Activated T-helper 17 cell treated with anti-CD3 and anti-CD28 coated beads, Interleukin-2, amount 50 U/mL, for 72 hours (primary cell): Measurements from ENCODE around the gene ACTR6. TPM values are rescaled to one million over a fixed set of nuclear protein-coding genes. Genes with fewer than 3 reads are reported as not detected.
"Not testable (repeated sequence)": the region's sequence is repeated elsewhere in the genome, so short reads cannot be mapped to it uniquely, and the experiment has no call there.

Source experiments
- ATAC-seq: fragments of 150-1000 bp; cut with Tn5 transposase; replicated peaks from 2 replicates; pipeline ENCODE4 v1.10.0; 2021; ENCODE audit warnings: mild to moderate bottlenecking, moderate library complexity
- H3K27ac Mint-ChIP-seq: one replicate; pipeline ENCODE4 v1.8.0; 2022; ENCODE audit warnings: mixed read lengths
- H3K27me3 Mint-ChIP-seq: one replicate; pipeline ENCODE4 v1.8.0; 2022; ENCODE audit warnings: mixed read lengths
- H3K36me3 Mint-ChIP-seq: one replicate; pipeline ENCODE4 v1.8.0; 2022; ENCODE audit warnings: low read depth, mild to moderate bottlenecking, mixed read lengths
- H3K4me1 Mint-ChIP-seq: one replicate; pipeline ENCODE4 v1.8.0; 2022; ENCODE audit warnings: mixed read lengths
- H3K4me3 Mint-ChIP-seq: one replicate; pipeline ENCODE4 v1.8.0; 2022; ENCODE audit warnings: mild to moderate bottlenecking, mixed read lengths
- H3K9me3 Mint-ChIP-seq: one replicate; pipeline ENCODE4 v1.8.0; 2022; ENCODE audit warnings: mixed read lengths
- total RNA-seq, 2 donors: library from RNA; stranded (reverse); gene quantifications; one replicate each; pipeline ENCODE4 v1.2.3, GENCODE V29; 2022

ACTR6 gene
- total RNA-seq, 2 donors from 2014 or later, result 31.0 to 40.6 TPM

DNA sequence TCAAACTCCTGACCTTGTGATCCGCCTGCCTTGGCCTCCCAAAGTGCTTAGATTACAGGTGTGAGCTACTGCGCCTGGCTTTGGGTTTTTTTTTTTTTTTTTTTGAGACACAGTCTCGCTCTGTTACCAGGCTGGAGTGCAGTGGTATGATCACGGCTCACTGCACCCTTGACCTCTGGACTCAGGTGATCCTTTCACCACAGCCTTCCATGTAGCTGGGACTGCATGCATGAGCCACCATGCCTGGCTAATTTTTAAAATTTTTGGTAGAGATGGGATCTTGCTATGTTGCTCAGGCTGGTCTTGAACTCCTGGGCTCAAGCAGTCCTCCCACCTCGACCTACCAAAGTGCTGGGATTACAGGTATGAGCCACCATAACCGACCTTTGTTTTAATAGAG lies 21.6 kb downstream of the ACTR6 start:
- H3K9me3 Mint-ChIP-seq, ATAC-seq, H3K27ac Mint-ChIP-seq, H3K4me1 Mint-ChIP-seq, H3K27me3 Mint-ChIP-seq, H3K4me3 Mint-ChIP-seq: not testable (repeated sequence)
- peaks cover 79% of the 10 kb centered on the region for H3K36me3 Mint-ChIP-seq

- Mint-ChIP-seq H3K36me3 (peaks cover 46% of the 10 kb centered on the region), H3K27me3 (no peaks in the 10 kb centered on the region), H3K4me1 (no peaks in the 10 kb centered on the region), H3K4me3 (no peak overlapping the region), H3K9me3 (no peaks in the 10 kb centered on the region), H3K27ac (no peak overlapping the region)
- no peak for ATAC-seq
Measured at GRCh38 chr12:100225491-100225890, 24.9 kb downstream of the ACTR6 start.

- no peaks in the 10 kb centered on the region for H3K9me3 Mint-ChIP-seq
- H3K27ac Mint-ChIP-seq, result no peak overlapping the region
- H3K27me3 Mint-ChIP-seq, result no peaks in the 10 kb centered on the region
- no peak overlapping the region for H3K4me3 Mint-ChIP-seq
- ATAC-seq, result no peak
- no peaks in the 10 kb centered on the region for H3K4me1 Mint-ChIP-seq
- H3K36me3 Mint-ChIP-seq, result peaks cover 13% of the 10 kb centered on the region
Measured at GRCh38 chr12:100229036-100229635, 28.5 kb downstream of the ACTR6 start.

DNA sequence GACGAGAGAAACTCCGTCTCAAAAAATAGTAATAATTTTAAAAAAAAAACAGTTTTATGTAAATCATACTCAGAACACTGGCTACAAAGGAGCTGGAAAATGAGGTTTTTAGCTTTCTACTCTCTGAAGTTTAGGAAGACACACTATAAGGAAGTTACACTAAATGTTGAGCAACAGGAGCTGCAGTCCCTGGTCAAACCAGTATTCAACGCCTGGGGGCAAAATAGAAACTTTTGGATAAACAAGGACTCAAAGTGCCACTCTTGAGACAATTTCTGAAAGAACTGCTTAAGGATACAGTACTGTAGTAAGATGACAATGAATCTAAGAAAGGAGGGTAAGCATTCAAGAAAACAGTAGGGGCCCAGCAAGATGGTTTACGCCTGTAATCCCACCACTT lies 29.3 kb downstream of the ACTR6 start:
- ATAC-seq, result no peak
- Mint-ChIP-seq H3K27ac (no peak overlapping the region), H3K9me3 (no peaks in the 10 kb centered on the region)

GRCh38 chr12:100231873-100232272 lies 31.3 kb downstream of the ACTR6 start:
- not testable (repeated sequence) for H3K4me3 Mint-ChIP-seq, H3K9me3 Mint-ChIP-seq, H3K4me1 Mint-ChIP-seq, ATAC-seq, H3K27ac Mint-ChIP-seq, H3K27me3 Mint-ChIP-seq, H3K36me3 Mint-ChIP-seq

More for the DNA sequence above, 29.3 kb downstream of the ACTR6 start:
- H3K4me1 Mint-ChIP-seq, result no peaks in the 10 kb centered on the region
- H3K27me3 Mint-ChIP-seq, result no peaks in the 10 kb centered on the region
- H3K4me3 Mint-ChIP-seq, result no peak overlapping the region
- peaks cover 6% of the 10 kb centered on the region for H3K36me3 Mint-ChIP-seq

DNA sequence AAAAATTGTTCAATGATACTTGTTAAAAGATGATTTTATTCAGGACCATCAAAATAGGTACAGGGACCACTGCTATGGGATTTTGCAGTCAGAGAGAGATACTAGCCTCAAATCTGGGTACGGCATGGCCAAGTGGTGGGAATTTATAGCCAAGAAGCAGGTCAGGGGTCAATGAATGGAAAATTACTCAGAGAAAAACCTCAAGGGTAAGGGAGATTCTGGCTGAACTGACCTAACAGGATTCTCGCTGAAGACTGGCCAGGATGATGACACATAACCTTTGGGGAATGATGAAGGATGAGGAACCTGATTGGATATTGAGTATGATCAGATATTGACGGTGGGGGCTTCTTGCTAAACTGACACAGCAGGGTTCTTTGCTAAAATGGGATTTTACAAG lies 33.6 kb downstream of the ACTR6 start:
- Mint-ChIP-seq H3K36me3 (no peaks in the 10 kb centered on the region), H3K4me1 (no peaks in the 10 kb centered on the region), H3K9me3 (no peaks in the 10 kb centered on the region), H3K27me3 (no peaks in the 10 kb centered on the region), H3K27ac (no peak overlapping the region), H3K4me3 (no peak overlapping the region)
- no peak for ATAC-seq

- Mint-ChIP-seq H3K4me3 (no peak overlapping the region), H3K4me1 (no peaks in the 10 kb centered on the region), H3K9me3 (no peaks in the 10 kb centered on the region), H3K27me3 (no peaks in the 10 kb centered on the region), H3K36me3 (no peaks in the 10 kb centered on the region), H3K27ac (no peak overlapping the region)
- no peak for ATAC-seq
Measured at GRCh38 chr12:100234591-100235304, 34.1 kb downstream of the ACTR6 start.

DNA sequence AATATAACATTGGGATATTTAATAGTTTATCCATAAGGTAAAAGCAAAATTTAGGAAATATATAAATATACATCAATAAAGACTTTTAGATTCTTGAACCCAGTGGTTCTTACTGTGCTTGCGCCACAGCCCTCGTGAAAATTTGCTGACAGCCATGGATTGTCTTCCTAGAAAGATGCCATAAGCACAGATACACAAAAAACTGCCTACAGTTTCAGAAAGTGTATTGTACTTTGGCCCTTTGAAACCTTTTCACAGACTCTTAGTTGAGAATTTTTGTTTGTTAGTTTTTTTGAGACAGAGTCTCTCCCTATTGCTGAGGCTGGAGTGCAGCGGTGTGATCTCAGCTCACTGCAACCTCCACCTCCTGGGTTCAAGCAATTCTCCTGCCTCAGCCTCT lies 38.2 kb downstream of the ACTR6 start:
- H3K27me3 Mint-ChIP-seq, result no peaks in the 10 kb centered on the region
- H3K4me1 Mint-ChIP-seq, result no peaks in the 10 kb centered on the region
- H3K4me3 Mint-ChIP-seq, result no peak overlapping the region
- no peaks in the 10 kb centered on the region for H3K36me3 Mint-ChIP-seq
- no peak for ATAC-seq
- no peak overlapping the region for H3K27ac Mint-ChIP-seq
- no peaks in the 10 kb centered on the region for H3K9me3 Mint-ChIP-seq

- H3K36me3 Mint-ChIP-seq, result no peaks in the 10 kb centered on the region
- no peak for ATAC-seq
- H3K27ac Mint-ChIP-seq, result no peak overlapping the region
- H3K27me3 Mint-ChIP-seq, result no peaks in the 10 kb centered on the region
- no peaks in the 10 kb centered on the region for H3K4me1 Mint-ChIP-seq
- H3K9me3 Mint-ChIP-seq, result no peaks in the 10 kb centered on the region
- no peak overlapping the region for H3K4me3 Mint-ChIP-seq
Measured at GRCh38 chr12:100239589-100239988, 39.0 kb downstream of the ACTR6 start.

GRCh38 chr12:100243137-100243536 lies 42.5 kb downstream of the ACTR6 start:
- Mint-ChIP-seq H3K27me3 (no peaks in the 10 kb centered on the region), H3K4me3 (no peak overlapping the region), H3K4me1 (no peaks in the 10 kb centered on the region), H3K9me3 (no peaks in the 10 kb centered on the region), H3K27ac (no peak overlapping the region), H3K36me3 (no peaks in the 10 kb centered on the region)
- ATAC-seq, result no peak

DNA sequence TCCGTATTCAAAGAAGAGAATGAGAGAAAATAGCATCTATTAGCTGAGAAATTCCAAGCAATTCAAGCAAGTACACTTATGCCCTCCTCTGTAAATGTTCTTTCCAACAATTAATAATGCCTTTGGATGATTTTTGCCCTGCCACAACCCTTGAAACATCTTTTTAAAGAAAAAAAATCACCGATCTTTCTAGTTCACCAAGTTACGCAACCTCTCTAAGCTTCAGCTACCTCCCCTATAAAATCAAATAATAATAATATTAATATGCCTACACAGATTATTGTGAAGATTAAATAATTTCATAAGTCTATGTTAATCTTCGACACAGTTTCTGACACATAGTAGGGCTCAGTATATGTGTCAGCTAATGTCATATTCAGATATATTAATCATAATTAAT lies 47.1 kb downstream of the ACTR6 start:
- no peak for ATAC-seq
- H3K4me1 Mint-ChIP-seq, result no peaks in the 10 kb centered on the region
- H3K27ac Mint-ChIP-seq, result no peak overlapping the region
- H3K9me3 Mint-ChIP-seq, result no peaks in the 10 kb centered on the region
- H3K4me3 Mint-ChIP-seq, result no peak overlapping the region
- H3K36me3 Mint-ChIP-seq, result no peaks in the 10 kb centered on the region
- H3K27me3 Mint-ChIP-seq, result no peaks in the 10 kb centered on the region

DNA sequence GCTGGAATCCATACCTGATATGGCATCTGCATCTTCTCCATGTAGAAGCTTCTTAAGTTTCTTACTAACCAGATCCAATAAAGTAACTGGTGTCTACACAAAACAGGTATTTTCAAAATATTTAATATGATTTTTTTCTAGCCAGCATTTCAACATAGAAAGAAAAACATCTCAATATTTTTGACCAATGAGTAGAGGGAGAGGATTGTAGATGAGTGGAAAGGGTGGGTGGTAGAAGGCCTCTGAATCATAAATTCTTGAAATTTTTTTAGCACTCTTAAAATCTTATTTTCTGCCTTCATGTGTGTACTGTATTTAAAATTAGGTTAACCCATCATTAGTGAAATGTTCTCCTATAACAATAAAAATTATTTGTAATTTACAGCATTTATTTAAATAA lies 48.3 kb downstream of the ACTR6 start:
- no peaks in the 10 kb centered on the region for H3K27me3 Mint-ChIP-seq
- H3K27ac Mint-ChIP-seq, result no peak overlapping the region
- no peak for ATAC-seq
- no peaks in the 10 kb centered on the region for H3K36me3 Mint-ChIP-seq
- H3K9me3 Mint-ChIP-seq, result no peaks in the 10 kb centered on the region
- no peaks in the 10 kb centered on the region for H3K4me1 Mint-ChIP-seq
- H3K4me3 Mint-ChIP-seq, result no peak overlapping the region

GRCh38 chr12:100249941-100250340 lies 49.3 kb downstream of the ACTR6 start:
- no peak for ATAC-seq

GRCh38 chr12:100251917-100252316 lies 51.3 kb downstream of the ACTR6 start:
- Mint-ChIP-seq H3K27ac (no peak overlapping the region), H3K9me3 (no peaks in the 10 kb centered on the region), H3K27me3 (no peaks in the 10 kb centered on the region), H3K4me1 (no peaks in the 10 kb centered on the region), H3K36me3 (no peaks in the 10 kb centered on the region), H3K4me3 (no peak overlapping the region)
- ATAC-seq, result no peak

More at GRCh38 chr12:100249941-100250340, 49.3 kb downstream of the ACTR6 start:
- H3K9me3 Mint-ChIP-seq, result no peaks in the 10 kb centered on the region
- no peaks in the 10 kb centered on the region for H3K4me1 Mint-ChIP-seq
- no peaks in the 10 kb centered on the region for H3K36me3 Mint-ChIP-seq
- no peak overlapping the region for H3K27ac Mint-ChIP-seq
- no peak overlapping the region for H3K4me3 Mint-ChIP-seq
- no peaks in the 10 kb centered on the region for H3K27me3 Mint-ChIP-seq

- H3K9me3 Mint-ChIP-seq, result no peaks in the 10 kb centered on the region
- H3K27me3 Mint-ChIP-seq, result no peaks in the 10 kb centered on the region
- ATAC-seq, result no peak
- no peak overlapping the region for H3K27ac Mint-ChIP-seq
- H3K4me3 Mint-ChIP-seq, result no peak overlapping the region
- H3K36me3 Mint-ChIP-seq, result no peaks in the 10 kb centered on the region
- H3K4me1 Mint-ChIP-seq, result no peaks in the 10 kb centered on the region
Measured at GRCh38 chr12:100253437-100253836, 52.8 kb downstream of the ACTR6 start.
